Type B pancreatic cell (in vitro differentiated cells): ENCODE measurements around the gene ABL1. TPM values are rescaled to one million over a fixed set of nuclear protein-coding genes. Genes with fewer than 3 reads are reported as not detected.

Experiments used
- DNase-seq: peaks from one replicate; pipeline ENCODE4 v3.0.0; 2021; ENCODE audit warnings: mixed read lengths; ENCODE audit not compliant: unreplicated experiment; ENCODE audit errors: extremely low spot score
- H3K27ac Mint-ChIP-seq: 2 replicates; pipeline ENCODE4 v1.8.0; 2021; ENCODE audit warnings: mild to moderate bottlenecking, mixed read lengths
- H3K27me3 Mint-ChIP-seq: 2 replicates; pipeline ENCODE4 v1.8.0; 2021; ENCODE audit warnings: mixed read lengths
- H3K36me3 Mint-ChIP-seq: 2 replicates; pipeline ENCODE4 v1.8.0; 2021; ENCODE audit warnings: mixed read lengths
- H3K4me1 Mint-ChIP-seq: one replicate; pipeline ENCODE4 v1.8.0; 2021; ENCODE audit warnings: mixed read lengths; ENCODE audit not compliant: unreplicated experiment
- H3K4me3 Mint-ChIP-seq: 2 replicates; pipeline ENCODE4 v1.8.0; 2021; ENCODE audit warnings: mild to moderate bottlenecking, mixed read lengths
- H3K9me3 Mint-ChIP-seq: 2 replicates; pipeline ENCODE4 v1.8.0; 2021; ENCODE audit warnings: mixed read lengths
- total RNA-seq: library from RNA; stranded (reverse); gene quantifications from 2 replicates; pipeline ENCODE4 v1.2.1, GENCODE V29; 2021; ENCODE audit warnings: low replicate concordance
- TF ChIP-seq, protein P1 (sequence below): fragments of 200-600 bp; sonication (generic); conservative IDR thresholded peaks from 2 replicates; pipeline ENCODE4 v1.5.0; 2021; ENCODE audit warnings: antibody characterized with exemption, mild to moderate bottlenecking

The ABL1 gene
- total RNA-seq, 1 donor from 2014 or later = 91.8 TPM

GRCh38 chr9:130930804-130931349, 95.8 kb downstream of the ABL1 start:
- H3K9me3 Mint-ChIP-seq = no peaks in the 10 kb centered on the region
- no peaks in the 10 kb centered on the region for H3K36me3 Mint-ChIP-seq

DNA sequence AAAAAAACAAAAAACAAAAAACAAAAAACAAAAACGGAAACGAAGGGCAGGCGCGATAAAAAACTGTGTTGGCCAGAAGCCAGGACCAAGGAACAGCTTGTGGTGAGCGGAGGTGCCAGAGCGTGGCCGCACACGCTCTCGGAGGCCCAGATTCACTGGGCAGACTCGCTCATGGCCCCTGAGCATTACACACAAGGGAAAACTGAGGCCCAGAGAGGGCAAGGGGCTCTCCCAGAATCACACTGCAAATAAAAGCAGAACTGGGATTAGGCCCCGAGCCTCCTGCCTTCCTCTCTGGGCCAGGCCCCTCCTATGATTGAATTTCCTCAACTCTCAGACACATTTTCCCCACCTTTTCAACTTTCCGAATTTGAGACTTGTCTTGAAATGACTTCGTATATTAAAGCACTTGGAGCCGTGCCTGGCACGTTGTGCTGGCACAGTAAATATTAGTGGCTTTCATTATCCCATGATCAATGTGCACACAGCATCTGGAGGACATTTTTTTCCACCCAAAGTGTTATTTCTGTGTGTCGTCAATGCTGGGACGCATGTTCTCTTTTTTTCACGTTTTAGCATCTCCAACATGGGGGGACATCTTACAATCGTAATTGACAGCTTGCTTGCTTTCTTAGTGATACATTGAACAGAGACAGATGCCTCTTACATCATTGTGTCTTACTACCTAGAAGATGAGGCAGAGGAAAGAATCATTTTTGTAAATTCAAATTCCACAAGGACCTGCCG, 96.6 kb downstream of the ABL1 start:
- TF ChIP-seq, protein P1, sequence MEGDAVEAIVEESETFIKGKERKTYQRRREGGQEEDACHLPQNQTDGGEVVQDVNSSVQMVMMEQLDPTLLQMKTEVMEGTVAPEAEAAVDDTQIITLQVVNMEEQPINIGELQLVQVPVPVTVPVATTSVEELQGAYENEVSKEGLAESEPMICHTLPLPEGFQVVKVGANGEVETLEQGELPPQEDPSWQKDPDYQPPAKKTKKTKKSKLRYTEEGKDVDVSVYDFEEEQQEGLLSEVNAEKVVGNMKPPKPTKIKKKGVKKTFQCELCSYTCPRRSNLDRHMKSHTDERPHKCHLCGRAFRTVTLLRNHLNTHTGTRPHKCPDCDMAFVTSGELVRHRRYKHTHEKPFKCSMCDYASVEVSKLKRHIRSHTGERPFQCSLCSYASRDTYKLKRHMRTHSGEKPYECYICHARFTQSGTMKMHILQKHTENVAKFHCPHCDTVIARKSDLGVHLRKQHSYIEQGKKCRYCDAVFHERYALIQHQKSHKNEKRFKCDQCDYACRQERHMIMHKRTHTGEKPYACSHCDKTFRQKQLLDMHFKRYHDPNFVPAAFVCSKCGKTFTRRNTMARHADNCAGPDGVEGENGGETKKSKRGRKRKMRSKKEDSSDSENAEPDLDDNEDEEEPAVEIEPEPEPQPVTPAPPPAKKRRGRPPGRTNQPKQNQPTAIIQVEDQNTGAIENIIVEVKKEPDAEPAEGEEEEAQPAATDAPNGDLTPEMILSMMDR = no peak
- peaks cover 26% of the 10 kb centered on the region for H3K4me1 Mint-ChIP-seq
- H3K27me3 Mint-ChIP-seq = peaks cover 36% of the 10 kb centered on the region
- no peaks in the 10 kb centered on the region for H3K9me3 Mint-ChIP-seq
- H3K36me3 Mint-ChIP-seq = no peaks in the 10 kb centered on the region
- no peak overlapping the region for H3K4me3 Mint-ChIP-seq
- H3K27ac Mint-ChIP-seq = no peak overlapping the region
- DNase-seq = no peak

More at GRCh38 chr9:130930804-130931349, 95.8 kb downstream of the ABL1 start:
- H3K27ac Mint-ChIP-seq = no peak overlapping the region
- H3K4me1 Mint-ChIP-seq = peaks cover 25% of the 10 kb centered on the region
- H3K4me3 Mint-ChIP-seq = no peak overlapping the region
- TF ChIP-seq, protein P1 = no peak
- DNase-seq = no peak
- peaks cover 28% of the 10 kb centered on the region for H3K27me3 Mint-ChIP-seq

DNA sequence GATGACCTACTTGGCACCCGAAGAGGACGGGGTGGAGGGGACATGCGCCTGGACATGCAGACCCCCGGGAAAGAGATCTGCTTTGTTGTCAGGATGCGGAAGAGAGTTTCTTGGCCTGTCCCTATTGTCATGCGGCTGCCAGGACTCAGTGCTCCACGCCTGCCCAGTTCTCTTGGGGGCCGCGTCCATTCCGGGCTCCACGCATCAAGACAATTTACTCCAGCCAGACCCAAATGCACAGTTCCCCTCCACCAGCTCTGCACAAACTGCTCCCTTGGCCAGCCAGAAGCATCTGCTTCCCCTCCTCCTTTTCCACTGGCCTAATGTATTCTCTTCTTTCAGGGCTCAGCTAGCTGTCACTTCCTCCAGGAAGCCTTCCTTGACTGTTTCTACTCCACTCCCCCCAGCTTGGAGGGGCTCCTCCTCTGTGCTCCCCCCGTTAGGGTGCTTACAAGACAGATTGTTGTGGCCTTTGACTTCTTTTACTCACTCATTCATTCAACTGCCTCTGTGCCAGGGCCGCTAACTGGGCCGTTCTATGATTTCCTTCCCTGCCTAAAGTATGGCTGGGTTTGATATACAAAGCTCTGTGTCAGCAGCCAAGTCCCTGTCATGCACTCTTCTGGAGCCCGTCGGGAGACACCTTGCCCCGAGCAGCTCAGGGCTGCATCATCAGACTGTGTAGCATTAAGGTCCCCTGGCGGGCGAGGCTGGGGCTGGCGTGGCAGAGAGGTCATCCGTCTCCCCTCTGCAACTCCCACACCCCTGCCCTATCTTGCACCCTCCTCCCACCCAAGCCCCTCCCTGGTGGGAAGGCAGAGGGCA, 97.4 kb downstream of the ABL1 start:
- peaks cover 44% of the 10 kb centered on the region for H3K27me3 Mint-ChIP-seq
- H3K4me1 Mint-ChIP-seq = peaks cover 30% of the 10 kb centered on the region
- H3K9me3 Mint-ChIP-seq = no peaks in the 10 kb centered on the region
- TF ChIP-seq, protein P1 = peak; percentile 14
- DNase-seq = no peak
- H3K36me3 Mint-ChIP-seq = no peaks in the 10 kb centered on the region
- H3K27ac Mint-ChIP-seq = no peak overlapping the region
- H3K4me3 Mint-ChIP-seq = no peak overlapping the region

- Mint-ChIP-seq H3K27me3 (peaks cover 49% of the 10 kb centered on the region), H3K4me3 (peak overlapping the region; percentile 28), H3K9me3 (no peaks in the 10 kb centered on the region), H3K36me3 (no peaks in the 10 kb centered on the region), H3K27ac (no peak overlapping the region), H3K4me1 (peaks cover 24% of the 10 kb centered on the region)
- no peak for DNase-seq
- TF ChIP-seq, protein P1 = no peak
Observed at GRCh38 chr9:130933114-130934046, 98.3 kb downstream of the ABL1 start.

- peaks cover 24% of the 10 kb centered on the region for H3K4me1 Mint-ChIP-seq
- H3K27me3 Mint-ChIP-seq = peaks cover 53% of the 10 kb centered on the region
- TF ChIP-seq, protein P1 = no peak
- no peak for DNase-seq
- H3K9me3 Mint-ChIP-seq = no peaks in the 10 kb centered on the region
- no peak overlapping the region for H3K4me3 Mint-ChIP-seq
- H3K36me3 Mint-ChIP-seq = no peaks in the 10 kb centered on the region
- H3K27ac Mint-ChIP-seq = no peak overlapping the region
Observed at GRCh38 chr9:130934246-130934645, 99.2 kb downstream of the ABL1 start.
